Upper lobe of left lung (tissue), 4 donors: Measurements from ENCODE around the gene TTC17.
"Not testable (repeated sequence)": the region's sequence is repeated elsewhere in the genome, so short reads cannot be mapped to it uniquely, and the experiment has no call there.

Experiments
- CTCF ChIP-seq, 6 experiments: fragments of 450-650 bp in 4 of 6; fragments of 200-600 bp in 2 of 6; sonication (generic) in 2 of 6; IDR thresholded peaks; one replicate each; pipeline ENCODE4 v1.5.1; 2016 to 2019; ENCODE audit warnings: antibody characterized with exemption in 6 of 6
- POLR2A ChIP-seq, 4 donors: fragments of 450-650 bp; IDR thresholded peaks; one replicate each; pipeline ENCODE4 v1.5.1; 2016 to 2017; ENCODE audit warnings: antibody characterized with exemption in 4 of 4, mild to moderate bottlenecking in 2 of 4

GRCh38 chr11:43351426-43351825 lies 7.3 kb upstream of the TTC17 start:
- TF ChIP-seq CTCF, POLR2A (IDR thresholded peaks at IDR 0.05): not testable (repeated sequence)
